ENCODE measurements around the gene STX1A.

- TF ChIP-seq POLR2A (IDR thresholded peaks at IDR 0.05; ENCODE audit: control extremely low read depth in 1 of 2, low read depth in 2 of 2, low read length in 2 of 2) (no peak), YY1 (IDR thresholded peaks at IDR 0.05; ENCODE audit: low read depth, low read length) (no peak), POLR2AphosphoS5 (IDR thresholded peaks at IDR 0.05; ENCODE audit: low read depth, low read length) (no peak), EZH2 (IDR thresholded peaks at IDR 0.05; ENCODE audit: low read depth, low read length, severe bottlenecking) (no peak), CTCF (IDR thresholded peaks at IDR 0.05; ENCODE audit: control extremely low read depth in 1 of 3, insufficient read depth in 1 of 3, low read depth in 1 of 3, low read length in 3 of 3) (no peak), TEAD4 (IDR thresholded peaks at IDR 0.05; ENCODE audit: low read depth, low read length) (no peak), CEBPB (IDR thresholded peaks at IDR 0.05; ENCODE audit: low read depth, low read length) (no peak), SUZ12 (IDR thresholded peaks at IDR 0.05; ENCODE audit: low read length) (no peak), ATF2 (IDR thresholded peaks at IDR 0.05; ENCODE audit: low read length) (no peak), EP300 (IDR thresholded peaks at IDR 0.05; ENCODE audit: borderline replicate concordance in 1 of 2, low read depth in 2 of 2, low read length in 2 of 2) (no peak), JUN (IDR thresholded peaks at IDR 0.05; ENCODE audit: low read depth, low read length) (no peak), SIN3A (conservative IDR thresholded peaks at IDR 0.05 in 1 of 2, IDR thresholded peaks at IDR 0.05 in 1 of 2; ENCODE audit: low read depth in 1 of 2, low read length in 2 of 2) (no peak)
These were observed 48.2 kb downstream of the STX1A start for GRCh38 chr7:73671322-73671661.

All from H1 (cell line).